H9 (cell line): ENCODE data around the gene PSMD6. TPM values are rescaled to one million over a fixed set of nuclear protein-coding genes. Genes with fewer than 3 reads are reported as not detected.

Source experiments
- DNase-seq: peaks from one replicate; pipeline ENCODE4 v3.0.0-alpha.2; 2017
- H2AFZ ChIP-seq: one replicate; pipeline ENCODE4 v1.6.1; 2013; ENCODE audit warnings: mild to moderate bottlenecking, low read length, control low read depth, moderate library complexity
- H2AK5ac ChIP-seq: 2 replicates; pipeline ENCODE4 v1.6.1; 2013; ENCODE audit warnings: low read length, control low read depth, mixed read lengths; ENCODE audit not compliant: insufficient read length
- H2BK120ac ChIP-seq: one replicate; pipeline ENCODE4 v1.6.1; 2013; ENCODE audit warnings: low read depth, mild to moderate bottlenecking, low read length, control low read depth, inconsistent platforms; ENCODE audit not compliant: poor library complexity, severe bottlenecking
- H2BK12ac ChIP-seq: 2 replicates; pipeline ENCODE4 v1.6.1; 2013; ENCODE audit warnings: low read length, control low read depth, mixed read lengths, low read depth; ENCODE audit not compliant: insufficient read length
- H2BK15ac ChIP-seq: 2 replicates; pipeline ENCODE4 v1.6.1; 2013; ENCODE audit warnings: low read depth, low read length, control low read depth
- H2BK20ac ChIP-seq: one replicate; pipeline ENCODE4 v1.6.1; 2013; ENCODE audit warnings: low read depth, mild to moderate bottlenecking, low read length, control low read depth, inconsistent platforms; ENCODE audit not compliant: poor library complexity, severe bottlenecking
- H2BK5ac ChIP-seq: 2 replicates; pipeline ENCODE4 v1.6.1; 2013; ENCODE audit warnings: low read length, control low read depth, mixed read lengths; ENCODE audit not compliant: insufficient read length
- H3K14ac ChIP-seq: 2 replicates; pipeline ENCODE4 v1.6.1; 2013; ENCODE audit warnings: low read length, control low read depth; ENCODE audit not compliant: insufficient read depth
- H3K18ac ChIP-seq: 2 replicates; pipeline ENCODE4 v1.6.1; 2013; ENCODE audit warnings: low read depth, mild to moderate bottlenecking, mixed read lengths, low read length, control low read depth; ENCODE audit not compliant: insufficient read length
- H3K23ac ChIP-seq: 2 replicates; pipeline ENCODE4 v1.6.1; 2013; ENCODE audit warnings: low read length, control low read depth, mixed read lengths, low read depth; ENCODE audit not compliant: insufficient read length
- H3K23me2 ChIP-seq: 2 replicates; pipeline ENCODE4 v1.6.1; 2013; ENCODE audit warnings: low read depth, mild to moderate bottlenecking, mixed read lengths, low read length, control low read depth; ENCODE audit not compliant: insufficient read length, poor library complexity, severe bottlenecking
- H3K27ac ChIP-seq: 2 replicates; pipeline ENCODE4 v1.5.1; 2013; ENCODE audit warnings: low read length, control low read depth, mixed read lengths, low read depth; ENCODE audit not compliant: insufficient read length
- H3K27me3 ChIP-seq: 2 replicates; pipeline ENCODE4 v1.6.1; 2013; ENCODE audit warnings: low read length, control low read depth, inconsistent platforms; ENCODE audit not compliant: insufficient read depth
- H3K4ac ChIP-seq: 2 replicates; pipeline ENCODE4 v1.6.1; 2013; ENCODE audit warnings: low read depth, mild to moderate bottlenecking, control low read depth, inconsistent platforms, low read length, moderate library complexity
- H3K4me1 ChIP-seq: 2 replicates; pipeline ENCODE4 v1.6.1; 2013; ENCODE audit warnings: low read length, control low read depth, inconsistent platforms; ENCODE audit not compliant: insufficient read depth
- H3K4me2 ChIP-seq: 2 replicates; pipeline ENCODE4 v1.6.1; 2013; ENCODE audit warnings: low read length, control low read depth, mixed read lengths; ENCODE audit not compliant: insufficient read length, insufficient read depth
- H3K56ac ChIP-seq: 2 replicates; pipeline ENCODE4 v1.6.1; 2013; ENCODE audit warnings: low read depth, mild to moderate bottlenecking, mixed read lengths, low read length, control low read depth; ENCODE audit not compliant: insufficient read length
- H3K79me1 ChIP-seq: 2 replicates; pipeline ENCODE4 v1.6.1; 2013; ENCODE audit warnings: low read depth, mild to moderate bottlenecking, moderate library complexity, low read length, control low read depth, inconsistent platforms; ENCODE audit not compliant: insufficient read depth, poor library complexity, severe bottlenecking
- H3K79me2 ChIP-seq: 2 replicates; pipeline ENCODE4 v1.6.1; 2013; ENCODE audit warnings: low read length, control low read depth, inconsistent platforms; ENCODE audit not compliant: insufficient read depth
- H3K9ac ChIP-seq: 2 replicates; pipeline ENCODE4 v1.6.1; 2013; ENCODE audit warnings: low read length, control low read depth, mixed read lengths; ENCODE audit not compliant: insufficient read length; ENCODE audit errors: extremely low read depth
- H3K9me3 ChIP-seq: one replicate; pipeline ENCODE4 v1.6.1; 2013; ENCODE audit warnings: low read depth, low read length, inconsistent platforms; ENCODE audit not compliant: control insufficient read depth
- H3T11ph ChIP-seq: one replicate; pipeline ENCODE4 v1.6.1; 2013; ENCODE audit warnings: mild to moderate bottlenecking, low read length, control low read depth, inconsistent platforms
- H4K20me1 ChIP-seq: one replicate; pipeline ENCODE4 v1.6.1; 2013; ENCODE audit not compliant: control insufficient read depth, insufficient read length, insufficient read depth
- H4K5ac ChIP-seq: 2 replicates; pipeline ENCODE4 v1.6.1; 2013; ENCODE audit warnings: low read depth, mild to moderate bottlenecking, mixed read lengths, low read length, control low read depth; ENCODE audit not compliant: insufficient read length
- H4K8ac ChIP-seq: replicated peaks from 2 replicates; pipeline ENCODE4 v1.6.1; 2013; ENCODE audit warnings: low read length, control low read depth, mixed read lengths, low read depth; ENCODE audit not compliant: insufficient read length
- H4K91ac ChIP-seq: 2 replicates; pipeline ENCODE4 v1.6.1; 2013; ENCODE audit warnings: low read depth, mild to moderate bottlenecking, moderate library complexity, mixed read lengths, low read length, control low read depth; ENCODE audit not compliant: insufficient read length
- H3K27ac Mint-ChIP-seq, 3 experiments: 2 replicates in 2 of 3; 3 replicates in 1 of 3; pipeline ENCODE4 v1.8.0; 2020 to 2021; ENCODE audit warnings: mixed read lengths in 3 of 3, mild to moderate bottlenecking in 1 of 3, moderate library complexity in 1 of 3
- H3K27me3 Mint-ChIP-seq: 2 replicates; pipeline ENCODE4 v1.8.0; 2021; ENCODE audit warnings: low read depth, mild to moderate bottlenecking, moderate library complexity, mixed read lengths
- H3K36me3 Mint-ChIP-seq, 3 experiments: 2 replicates in 2 of 3; 3 replicates in 1 of 3; pipeline ENCODE4 v1.8.0; 2020 to 2021; ENCODE audit warnings: low read depth in 3 of 3, mixed read lengths in 3 of 3; ENCODE audit not compliant: insufficient read depth in 1 of 3
- H3K4me1 Mint-ChIP-seq, 2 experiments: 2 replicates each; pipeline ENCODE4 v1.8.0; 2020; ENCODE audit warnings: mixed read lengths in 2 of 2
- H3K4me3 Mint-ChIP-seq, 2 experiments: 2 replicates in 1 of 2; 3 replicates in 1 of 2; pipeline ENCODE4 v1.8.0; 2020 to 2021; ENCODE audit warnings: mild to moderate bottlenecking in 2 of 2, mixed read lengths in 2 of 2, moderate library complexity in 1 of 2
- H3K9me3 Mint-ChIP-seq, 2 experiments: 2 replicates in 1 of 2; 3 replicates in 1 of 2; pipeline ENCODE4 v1.8.0; 2020; ENCODE audit warnings: mild to moderate bottlenecking in 2 of 2, mixed read lengths in 2 of 2, moderate library complexity in 1 of 2
- WGBS: extraction: QIAGEN DNeasy Blood & Tissue Kit; methylation state at CpG from one replicate; pipeline ENCODE4 v1.1.7; 2013; ENCODE audit warnings: missing lambda C conversion rate, low lambda C conversion rate, mixed read lengths; ENCODE audit not compliant: insufficient read length; ENCODE audit errors: extremely low coverage; 5-methylcytosine and 5-hydroxymethylcytosine counted together
- total RNA-seq: library from RNA; stranded (reverse); gene quantifications from 2 replicates; pipeline ENCODE4 v1.2.1, GENCODE V29; 2021
- TF ChIP-seq, protein P1 (sequence below): fragments of 200-600 bp; sonication (generic); conservative IDR thresholded peaks from 3 replicates; pipeline ENCODE4 v1.8.0; 2021; ENCODE audit warnings: antibody characterized with exemption, mild to moderate bottlenecking

PSMD6 gene
- total RNA-seq, 1 experiment from 2014 or later, result 112 TPM

DNA sequence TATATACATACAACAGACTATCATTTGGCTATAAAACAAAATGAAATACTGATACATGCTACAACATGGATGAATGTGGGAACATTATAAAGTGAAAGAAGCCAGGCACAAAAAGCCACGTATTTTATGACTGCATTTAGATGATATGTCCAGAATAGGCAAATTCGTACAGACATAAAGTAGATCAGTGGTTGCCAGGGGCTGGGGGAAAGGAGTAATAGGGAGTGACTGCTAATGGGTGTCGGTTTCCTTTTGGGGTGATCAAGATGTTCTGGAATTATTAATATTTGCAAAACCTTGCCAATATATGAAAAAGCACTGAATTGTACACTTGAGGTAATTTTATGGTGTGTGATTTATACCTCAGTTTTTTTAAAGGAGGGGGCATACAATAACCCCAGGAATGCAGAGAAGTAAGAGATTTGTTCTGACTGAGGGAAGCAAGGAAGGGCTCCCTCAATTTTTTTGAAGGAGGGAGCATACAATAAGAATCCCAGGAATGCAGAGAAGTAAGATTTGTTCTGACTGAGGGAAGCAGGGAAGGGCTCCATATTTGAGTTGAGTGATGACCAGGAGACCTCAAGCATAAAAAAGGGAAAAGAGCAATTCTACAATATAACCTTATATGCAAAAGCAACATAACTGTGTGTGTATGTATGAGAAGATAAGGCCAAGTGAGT is 6.2 kb downstream of the PSMD6 start:
- Histone ChIP-seq H3K9ac (no peak overlapping the region), H2BK120ac (no peak overlapping the region), H4K91ac (no peak overlapping the region), H3K79me1 (no peaks in the 10 kb centered on the region), H4K5ac (no peak overlapping the region), H2BK12ac (no peak overlapping the region), H2BK5ac (no peak overlapping the region), H3K4me2 (no peak overlapping the region), H3K18ac (no peak overlapping the region), H3K4ac (no peak overlapping the region), H4K20me1 (no peaks in the 10 kb centered on the region), H3K9me3 (no peaks in the 10 kb centered on the region), H2AK5ac (no peak overlapping the region), H3T11ph (no peak overlapping the region), H3K4me1 (no peaks in the 10 kb centered on the region), H3K56ac (no peak overlapping the region), H2AFZ (no peak overlapping the region), H3K27me3 (no peaks in the 10 kb centered on the region), H2BK20ac (no peak overlapping the region), H3K23ac (no peak overlapping the region), H3K14ac (no peak overlapping the region), H3K79me2 (0 out of 2 replicates have a peak, but pooled peaks cover 2% of the 10 kb centered on the region), H2BK15ac (no peak overlapping the region), H3K27ac (no peak overlapping the region), H3K23me2 (no peaks in the 10 kb centered on the region), H4K8ac (no peak overlapping the region)
- H3K27me3 Mint-ChIP-seq, result no peaks in the 10 kb centered on the region
- H3K36me3 Mint-ChIP-seq, result peaks cover 35 to 86% (median 81%) of the 10 kb centered on the region in 3 experiments; a peak in 6 of 7 replicates
- no CpG with 5 or more reads among the region's 3 CpGs for WGBS
- no peak overlapping the region for H3K4me3 Mint-ChIP-seq
- peak overlapping the region in 1 of 3 experiments; percentile 38; a peak in 1 of 7 replicates for H3K27ac Mint-ChIP-seq
- peaks cover 2 to 4% of the 10 kb centered on the region in 2 experiments for H3K4me1 Mint-ChIP-seq
- TF ChIP-seq, protein P1, sequence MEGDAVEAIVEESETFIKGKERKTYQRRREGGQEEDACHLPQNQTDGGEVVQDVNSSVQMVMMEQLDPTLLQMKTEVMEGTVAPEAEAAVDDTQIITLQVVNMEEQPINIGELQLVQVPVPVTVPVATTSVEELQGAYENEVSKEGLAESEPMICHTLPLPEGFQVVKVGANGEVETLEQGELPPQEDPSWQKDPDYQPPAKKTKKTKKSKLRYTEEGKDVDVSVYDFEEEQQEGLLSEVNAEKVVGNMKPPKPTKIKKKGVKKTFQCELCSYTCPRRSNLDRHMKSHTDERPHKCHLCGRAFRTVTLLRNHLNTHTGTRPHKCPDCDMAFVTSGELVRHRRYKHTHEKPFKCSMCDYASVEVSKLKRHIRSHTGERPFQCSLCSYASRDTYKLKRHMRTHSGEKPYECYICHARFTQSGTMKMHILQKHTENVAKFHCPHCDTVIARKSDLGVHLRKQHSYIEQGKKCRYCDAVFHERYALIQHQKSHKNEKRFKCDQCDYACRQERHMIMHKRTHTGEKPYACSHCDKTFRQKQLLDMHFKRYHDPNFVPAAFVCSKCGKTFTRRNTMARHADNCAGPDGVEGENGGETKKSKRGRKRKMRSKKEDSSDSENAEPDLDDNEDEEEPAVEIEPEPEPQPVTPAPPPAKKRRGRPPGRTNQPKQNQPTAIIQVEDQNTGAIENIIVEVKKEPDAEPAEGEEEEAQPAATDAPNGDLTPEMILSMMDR, result no peak
- DNase-seq, result no peak
- H3K9me3 Mint-ChIP-seq, result no peaks in the 10 kb centered on the region
